Liver (tissue), 9 donors: ENCODE results near the gene ECI1. TPM values are rescaled to one million over a fixed set of nuclear protein-coding genes. Genes with fewer than 3 reads are reported as not detected.
A peak's percentile ranks its signal among the peaks of the same experiment; 100 is the strongest.

Experiments used
- DNase-seq: peaks from one replicate; pipeline ENCODE4 v3.0.0-alpha.2; 2017; ENCODE audit warnings: low spot score
- H3K27ac ChIP-seq, 2 donors: one replicate each; pipeline ENCODE4 v1.7.0; 2013; ENCODE audit warnings: inconsistent platforms in 2 of 2, low read length in 2 of 2, control low read depth in 1 of 2, low read depth in 1 of 2, mild to moderate bottlenecking in 1 of 2
- H3K27me3 ChIP-seq, 4 donors: one replicate each; pipeline versions ENCODE4 v1.6.1 to v1.7.0; 2013; ENCODE audit warnings: low read length in 3 of 4, inconsistent platforms in 1 of 4, mild to moderate bottlenecking in 1 of 4, moderate library complexity in 1 of 4; ENCODE audit not compliant: control insufficient read depth in 4 of 4, insufficient read depth in 4 of 4
- H3K36me3 ChIP-seq, 4 donors: one replicate each; pipeline versions ENCODE4 v1.6.1 to v1.7.0; 2013; ENCODE audit warnings: low read length in 3 of 4, mild to moderate bottlenecking in 3 of 4, low read depth in 1 of 4, moderate library complexity in 1 of 4; ENCODE audit not compliant: control insufficient read depth in 4 of 4, insufficient read depth in 3 of 4
- H3K4me1 ChIP-seq, 4 donors: one replicate each; pipeline versions ENCODE4 v1.6.1 to v1.7.0; 2013; ENCODE audit warnings: low read length in 3 of 4, mild to moderate bottlenecking in 3 of 4, moderate library complexity in 1 of 4; ENCODE audit not compliant: control insufficient read depth in 4 of 4, insufficient read depth in 4 of 4
- H3K4me3 ChIP-seq, 3 donors: one replicate each; pipeline versions ENCODE4 v1.6.1 to v1.7.0; 2013; ENCODE audit warnings: low read length in 3 of 3, control low read depth in 1 of 3, low read depth in 1 of 3, mild to moderate bottlenecking in 1 of 3
- H3K9ac ChIP-seq, 2 donors: one replicate each; pipeline ENCODE4 v1.7.0; 2013; ENCODE audit warnings: low read length in 2 of 2, mild to moderate bottlenecking in 2 of 2, moderate library complexity in 2 of 2, control low read depth in 1 of 2, low read depth in 1 of 2
- H3K9me3 ChIP-seq, 4 donors: one replicate each; pipeline versions ENCODE4 v1.6.1 to v1.7.0; 2013; ENCODE audit warnings: low read length in 3 of 4; ENCODE audit not compliant: control insufficient read depth in 4 of 4
- EGR1 ChIP-seq, 2 donors: IDR thresholded peaks; 2 replicates each; pipeline ENCODE4 v1.6.1; 2016 to 2018; ENCODE audit warnings: antibody characterized with exemption in 2 of 2, low read depth in 2 of 2
- GABPA ChIP-seq, 2 donors: IDR thresholded peaks in 1 of 2; conservative IDR thresholded peaks in 1 of 2; 2 replicates each; pipeline ENCODE4 v1.6.1; 2016; ENCODE audit warnings: antibody characterized with exemption in 2 of 2, mild to moderate bottlenecking in 1 of 2, moderate library complexity in 1 of 2
- HNF4A ChIP-seq, 2 donors: conservative IDR thresholded peaks; 2 replicates each; pipeline ENCODE4 v1.6.1; 2016; ENCODE audit warnings: antibody characterized with exemption in 2 of 2, mild to moderate bottlenecking in 2 of 2
- HNF4G ChIP-seq: IDR thresholded peaks from 2 replicates; pipeline ENCODE4 v1.6.1; 2016; ENCODE audit warnings: antibody characterized with exemption
- JUND ChIP-seq, 2 donors: IDR thresholded peaks; 2 replicates each; pipeline ENCODE4 v1.6.1; 2016; ENCODE audit warnings: antibody characterized with exemption in 2 of 2
- MAX ChIP-seq: IDR thresholded peaks from 2 replicates; pipeline ENCODE4 v1.6.1; 2016; ENCODE audit warnings: antibody characterized with exemption
- NR2F2 ChIP-seq: IDR thresholded peaks from 2 replicates; pipeline ENCODE4 v1.6.1; 2016; ENCODE audit warnings: antibody characterized with exemption
- RAD21 ChIP-seq, 2 donors: IDR thresholded peaks; 2 replicates each; pipeline ENCODE4 v1.6.1; 2016; ENCODE audit warnings: antibody characterized with exemption in 2 of 2, mild to moderate bottlenecking in 2 of 2
- REST ChIP-seq: IDR thresholded peaks from 2 replicates; pipeline ENCODE4 v1.6.1; 2016; ENCODE audit warnings: antibody characterized with exemption, mild to moderate bottlenecking
- RXRA ChIP-seq, 2 donors: IDR thresholded peaks; 2 replicates each; pipeline ENCODE4 v1.6.1; 2017 to 2018; ENCODE audit warnings: antibody characterized with exemption in 2 of 2, mild to moderate bottlenecking in 1 of 2
- TAF1 ChIP-seq: conservative IDR thresholded peaks from 2 replicates; pipeline ENCODE4 v1.6.1; 2016; ENCODE audit warnings: antibody characterized with exemption, mild to moderate bottlenecking
- YY1 ChIP-seq: IDR thresholded peaks from 2 replicates; pipeline ENCODE4 v1.6.1; 2016; ENCODE audit warnings: antibody characterized with exemption, mild to moderate bottlenecking
- ZBTB33 ChIP-seq: IDR thresholded peaks from 2 replicates; pipeline ENCODE4 v1.6.1; 2016; ENCODE audit warnings: antibody characterized with exemption
- WGBS: extraction: QIAGEN DNeasy Blood & Tissue Kit; methylation state at CpG from one replicate; pipeline ENCODE4 v1.1.7; 2013; 5-methylcytosine and 5-hydroxymethylcytosine counted together
- polyA plus RNA-seq, 2 donors: library from polyadenylated mRNA; stranded (reverse) in 1 of 2; unstranded in 1 of 2; fragments of 200-250 nt in 1 of 2; fragments of >200 nt in 1 of 2; fragmentation: Nextera tagmentation in 1 of 2; extraction: Ambion mirVana in 1 of 2; gene quantifications; one replicate each; pipeline versions ENCODE4 v1.2.1 to v1.2.3, GENCODE V29; 2013 to 2015
- total RNA-seq, 2 donors: library from RNA; depleted of rRNA; stranded (reverse); fragments of >200 nt; gene quantifications; one replicate each; pipeline ENCODE4 v1.2.3, GENCODE V29; 2014
- TF ChIP-seq, protein P1 (sequence below): fragments of 150-350 bp; IDR thresholded peaks from 2 replicates; pipeline ENCODE4 v1.5.1; 2017; ENCODE audit warnings: improper control_type of control experiment, low read depth, low read length; ENCODE audit not compliant: missing input control
- donor health status: healthy.
- donor health status: healthy.
- donor health status: healthy.
- donor health status: healthy.
- donor health status: healthy.

The ECI1 gene
- total and polyA plus RNA-seq, 4 donors = 36.8 to 107 (median 79.5) TPM

DNA sequence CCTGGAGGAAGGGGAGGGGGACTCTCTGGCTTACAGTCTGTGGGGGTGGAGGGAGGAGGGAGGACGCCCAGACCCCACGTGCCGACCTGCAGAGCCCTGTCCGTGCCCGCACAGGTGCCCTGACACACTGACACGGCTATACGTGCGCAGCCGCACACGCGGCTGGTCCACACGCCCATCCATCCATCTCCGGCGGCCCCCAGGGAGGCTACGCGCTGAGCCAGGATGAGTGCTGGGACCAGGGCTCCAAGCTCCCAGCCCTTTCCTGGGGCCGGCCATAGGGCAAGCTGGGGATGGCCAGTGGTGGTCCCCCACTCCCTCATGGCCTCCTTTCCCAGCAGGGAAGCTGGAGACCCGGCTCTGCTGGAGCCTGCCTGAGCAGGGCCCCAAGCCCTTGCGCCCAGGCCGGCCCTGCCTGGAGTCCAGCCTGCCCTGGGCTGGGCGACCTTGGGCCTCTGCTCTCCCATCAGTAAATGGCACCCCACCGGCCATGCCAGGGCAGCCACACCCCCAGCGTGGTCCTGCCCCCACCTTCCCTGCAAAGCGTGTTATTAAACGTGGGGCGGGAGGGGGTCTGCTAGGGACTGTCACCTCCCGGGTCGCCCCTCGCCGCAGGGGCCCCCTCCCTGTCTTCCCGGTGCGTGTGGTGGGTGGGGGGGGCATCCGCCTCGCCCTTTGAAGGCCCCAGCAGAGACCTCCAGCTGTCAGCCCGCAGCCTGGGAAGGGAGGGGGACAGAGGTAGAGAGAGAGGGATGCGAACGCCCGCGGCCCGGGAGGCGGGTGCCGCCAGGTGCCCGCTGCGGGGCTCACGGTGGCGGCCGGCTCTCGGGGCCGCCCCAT is 55.8 kb downstream of the ECI1 start:
- TF ChIP-seq GABPA (IDR thresholded peaks at IDR 0.05 in 1 of 2, conservative IDR thresholded peaks at IDR 0.05 in 1 of 2) = no peak
- no peak for TF ChIP-seq RAD21 (IDR thresholded peaks at IDR 0.05)
- no peak for TF ChIP-seq HNF4G
- TF ChIP-seq YY1 = no peak
- no peak for TF ChIP-seq MAX
- no peak for TF ChIP-seq RXRA (IDR thresholded peaks at IDR 0.05)
- no peak for TF ChIP-seq ZBTB33
- no peak for TF ChIP-seq REST
- no peak for TF ChIP-seq JUND (IDR thresholded peaks at IDR 0.05)
- TF ChIP-seq HNF4A (conservative IDR thresholded peaks at IDR 0.05) = no peak
- no peak for TF ChIP-seq EGR1 (IDR thresholded peaks at IDR 0.05; ENCODE audit: low read depth in 2 of 2)
- TF ChIP-seq, protein P1, sequence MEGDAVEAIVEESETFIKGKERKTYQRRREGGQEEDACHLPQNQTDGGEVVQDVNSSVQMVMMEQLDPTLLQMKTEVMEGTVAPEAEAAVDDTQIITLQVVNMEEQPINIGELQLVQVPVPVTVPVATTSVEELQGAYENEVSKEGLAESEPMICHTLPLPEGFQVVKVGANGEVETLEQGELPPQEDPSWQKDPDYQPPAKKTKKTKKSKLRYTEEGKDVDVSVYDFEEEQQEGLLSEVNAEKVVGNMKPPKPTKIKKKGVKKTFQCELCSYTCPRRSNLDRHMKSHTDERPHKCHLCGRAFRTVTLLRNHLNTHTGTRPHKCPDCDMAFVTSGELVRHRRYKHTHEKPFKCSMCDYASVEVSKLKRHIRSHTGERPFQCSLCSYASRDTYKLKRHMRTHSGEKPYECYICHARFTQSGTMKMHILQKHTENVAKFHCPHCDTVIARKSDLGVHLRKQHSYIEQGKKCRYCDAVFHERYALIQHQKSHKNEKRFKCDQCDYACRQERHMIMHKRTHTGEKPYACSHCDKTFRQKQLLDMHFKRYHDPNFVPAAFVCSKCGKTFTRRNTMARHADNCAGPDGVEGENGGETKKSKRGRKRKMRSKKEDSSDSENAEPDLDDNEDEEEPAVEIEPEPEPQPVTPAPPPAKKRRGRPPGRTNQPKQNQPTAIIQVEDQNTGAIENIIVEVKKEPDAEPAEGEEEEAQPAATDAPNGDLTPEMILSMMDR = no peak
- no peak for TF ChIP-seq NR2F2
- peak overlapping the region in 1 of 3 donors; percentile 56 for H3K4me3 ChIP-seq
- WGBS = 7% methylated on average over 49 of the region's 49 CpGs
- peaks cover 0 to 2% (median 0%) of the 10 kb centered on the region in 4 donors for H3K27me3 ChIP-seq
- no peak overlapping the region for H3K9ac ChIP-seq
- no peaks in the 10 kb centered on the region for H3K36me3 ChIP-seq
- peaks cover 2 to 11% (median 4%) of the 10 kb centered on the region in 4 donors for H3K4me1 ChIP-seq
- DNase-seq = no peak
- no peaks in the 10 kb centered on the region for H3K9me3 ChIP-seq
- H3K27ac ChIP-seq = no peak overlapping the region

DNA sequence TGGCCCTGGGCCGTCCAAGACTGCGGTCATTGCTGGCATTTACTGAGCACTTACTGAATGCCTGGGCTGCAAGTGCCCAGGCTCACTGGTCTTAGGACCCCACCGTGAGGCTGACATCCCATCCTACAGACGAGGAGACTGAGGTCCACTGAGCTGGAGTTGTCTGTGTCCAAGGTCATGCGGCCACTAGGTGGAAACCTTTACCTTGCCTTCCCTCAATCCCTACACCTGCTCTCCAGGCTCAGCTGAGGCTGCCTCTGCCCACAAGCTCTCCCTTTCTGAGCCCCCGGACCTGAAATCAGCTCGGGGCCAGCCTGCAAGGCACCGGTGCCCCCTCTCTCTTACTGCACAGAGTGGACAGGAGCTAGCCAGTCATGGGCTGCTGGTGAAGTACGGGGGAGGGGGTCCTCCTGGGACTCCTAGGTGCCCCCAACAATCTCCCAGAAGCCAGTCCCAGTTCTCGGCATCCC is 56.5 kb downstream of the ECI1 start:
- peaks cover 0 to 2% (median 0%) of the 10 kb centered on the region in 4 donors for H3K27me3 ChIP-seq
- no peak overlapping the region for H3K4me3 ChIP-seq
- H3K4me1 ChIP-seq = peaks cover 2 to 11% (median 4%) of the 10 kb centered on the region in 4 donors
- TF ChIP-seq, protein P1 = peak; percentile 56
- peak; percentile 87 to 92 for TF ChIP-seq RAD21 (IDR thresholded peaks at IDR 0.05)
- no peak for TF ChIP-seq YY1
- no peak for TF ChIP-seq RXRA (IDR thresholded peaks at IDR 0.05)
- TF ChIP-seq TAF1 = no peak
- 17% methylated on average over 10 of the region's 10 CpGs for WGBS
- H3K36me3 ChIP-seq = no peaks in the 10 kb centered on the region
- H3K9ac ChIP-seq = no peak overlapping the region
- H3K27ac ChIP-seq = no peak overlapping the region
- no peak for DNase-seq
- H3K9me3 ChIP-seq = no peaks in the 10 kb centered on the region
